HepG2 (cell line): ENCODE measurements around the gene RTEL1. TPM values are rescaled to one million over a fixed set of nuclear protein-coding genes. Genes with fewer than 3 reads are reported as not detected.
A peak's percentile ranks its signal among the peaks of the same experiment; 100 is the strongest.

Source experiments
- DNMT3B ChIP-seq: conservative IDR thresholded peaks from 2 replicates; pipeline ENCODE4 v1.6.1; 2016; ENCODE audit warnings: missing biosample characterization, control low read depth
- FOXC1 ChIP-seq: sonication (generic); formaldehyde crosslinking; IDR thresholded peaks from 2 replicates; pipeline ENCODE4 v1.8.0; 2022; ENCODE audit warnings: mild to moderate bottlenecking, missing genetic modification reagents, borderline replicate concordance
- MYC ChIP-seq: sonication (generic); formaldehyde crosslinking; IDR thresholded peaks from 2 replicates; pipeline ENCODE4 v1.9.0; 2021; ENCODE audit warnings: missing genetic modification reagents, borderline replicate concordance
- NCOA1 ChIP-seq: sonication (generic); formaldehyde crosslinking; IDR thresholded peaks from 2 replicates; pipeline ENCODE4 v1.9.0; 2021; ENCODE audit warnings: missing genetic modification reagents
- NR3C1 ChIP-seq: sonication (generic); formaldehyde crosslinking; IDR thresholded peaks from 2 replicates; pipeline ENCODE4 v1.4.0; 2020; ENCODE audit warnings: missing genetic modification reagents
- PATZ1 ChIP-seq: sonication (generic); formaldehyde crosslinking; IDR thresholded peaks from 2 replicates; pipeline ENCODE4 v1.4.0; 2020; ENCODE audit warnings: missing genetic modification reagents
- POLR2A ChIP-seq, 2 experiments: IDR thresholded peaks; 2 replicates each; pipeline ENCODE4 v1.6.1; 2011; ENCODE audit warnings: low read depth in 2 of 2, low read length in 2 of 2, mild to moderate bottlenecking in 1 of 2, moderate library complexity in 1 of 2; ENCODE audit not compliant: insufficient read depth in 1 of 2
- POLR2G ChIP-seq: fragments of 200-400 bp; formaldehyde crosslinking; IDR thresholded peaks from 2 replicates; pipeline ENCODE4 v1.6.1; 2018; ENCODE audit warnings: mild to moderate bottlenecking, low read depth, low read length, moderate library complexity
- ZMYM2 ChIP-seq: sonication (generic); formaldehyde crosslinking; IDR thresholded peaks from 2 replicates; pipeline ENCODE4 v1.8.0; 2022; ENCODE audit warnings: mild to moderate bottlenecking, missing genetic modification reagents
- ZNF501 ChIP-seq: sonication (generic); formaldehyde crosslinking; IDR thresholded peaks from 2 replicates; pipeline ENCODE4 v1.5.1; 2020; ENCODE audit warnings: mild to moderate bottlenecking, moderate library complexity, missing genetic modification reagents
- ZNF513 ChIP-seq: sonication (generic); formaldehyde crosslinking; conservative IDR thresholded peaks from 2 replicates; pipeline ENCODE4 v1.5.0; 2020; ENCODE audit warnings: missing genetic modification reagents
- ZNF761 ChIP-seq: sonication (generic); formaldehyde crosslinking; conservative IDR thresholded peaks from 2 replicates; pipeline ENCODE4 v1.4.0; 2020; ENCODE audit warnings: mild to moderate bottlenecking, missing genetic modification reagents
- ZSCAN29 ChIP-seq: sonication (generic); formaldehyde crosslinking; conservative IDR thresholded peaks from 2 replicates; pipeline ENCODE4 v1.4.0; 2020; ENCODE audit warnings: mild to moderate bottlenecking, missing genetic modification reagents
- polyA plus RNA-seq, 8 experiments: library from polyadenylated mRNA; depleted of rRNA in 3 of 8; stranded (reverse) in 7 of 8; unstranded in 1 of 8; fragments of >200 nt; fragmentation: Illumina TruSeq in 4 of 8; extraction: Trizol in 4 of 8; gene quantifications; 2 replicates each; pipeline versions ENCODE4 v1.2.1 to v1.2.3, GENCODE V29; 2011 to 2016; ENCODE audit warnings: low read depth in 4 of 8, missing spikeins in 1 of 8, mixed read lengths in 1 of 8; ENCODE audit not compliant: insufficient read depth in 1 of 8
- total RNA-seq, 5 experiments: library from RNA; depleted of rRNA; stranded (reverse); fragments of >200 nt; fragmentation: Illumina TruSeq; extraction: Trizol; gene quantifications; 2 replicates each; pipeline ENCODE4 v1.2.3, GENCODE V29; 2016; ENCODE audit warnings: low read depth in 1 of 5
- TF ChIP-seq, protein P1 (sequence below): sonication (generic); formaldehyde crosslinking; IDR thresholded peaks from 2 replicates; pipeline ENCODE4 v1.4.0; 2020; ENCODE audit warnings: missing genetic modification reagents
- TF ChIP-seq, protein P2 (sequence below): sonication (generic); formaldehyde crosslinking; IDR thresholded peaks from 2 replicates; pipeline ENCODE4 v1.8.1; 2023; ENCODE audit warnings: mild to moderate bottlenecking, moderate library complexity, missing genetic modification reagents

Gene RTEL1
- total and polyA plus RNA-seq, 2 of the 13 experiments (the other 11 are each of a cell fraction or from before 2014, with no cell fraction given): 21.8 to 36.4 TPM

- TF ChIP-seq ZNF513 (CRISPR knock-in tag) (no peak), NCOA1 (CRISPR knock-in tag) (0 out of 2 replicates have a peak, but pooled peaks have one; percentile 43), ZNF501 (CRISPR knock-in tag) (peak; percentile 92), NR3C1 (no peak), ZSCAN29 (CRISPR knock-in tag) (peak; percentile 48; the same call in 1 of the 2 replicates), DNMT3B (CRISPR knock-in tag) (no peak), POLR2A (IDR thresholded peaks at IDR 0.05; ENCODE audit: insufficient read depth in 1 of 2, low read depth in 2 of 2, low read length in 2 of 2) (peak in 1 of 2 experiments; percentile 54; a peak in 2 of 4 replicates), FOXC1 (CRISPR knock-in tag) (peak; percentile 43; the same call in 1 of the 2 replicates), POLR2G (peak; percentile 93), ZNF761 (peak; percentile 48; the same call in 1 of the 2 replicates), ZMYM2 (CRISPR knock-in tag) (peak; percentile 84; the same call in 1 of the 2 replicates), MYC (CRISPR knock-in tag) (peak; percentile 91), PATZ1 (CRISPR knock-in tag) (peak; percentile 99)
- TF ChIP-seq, protein P1, sequence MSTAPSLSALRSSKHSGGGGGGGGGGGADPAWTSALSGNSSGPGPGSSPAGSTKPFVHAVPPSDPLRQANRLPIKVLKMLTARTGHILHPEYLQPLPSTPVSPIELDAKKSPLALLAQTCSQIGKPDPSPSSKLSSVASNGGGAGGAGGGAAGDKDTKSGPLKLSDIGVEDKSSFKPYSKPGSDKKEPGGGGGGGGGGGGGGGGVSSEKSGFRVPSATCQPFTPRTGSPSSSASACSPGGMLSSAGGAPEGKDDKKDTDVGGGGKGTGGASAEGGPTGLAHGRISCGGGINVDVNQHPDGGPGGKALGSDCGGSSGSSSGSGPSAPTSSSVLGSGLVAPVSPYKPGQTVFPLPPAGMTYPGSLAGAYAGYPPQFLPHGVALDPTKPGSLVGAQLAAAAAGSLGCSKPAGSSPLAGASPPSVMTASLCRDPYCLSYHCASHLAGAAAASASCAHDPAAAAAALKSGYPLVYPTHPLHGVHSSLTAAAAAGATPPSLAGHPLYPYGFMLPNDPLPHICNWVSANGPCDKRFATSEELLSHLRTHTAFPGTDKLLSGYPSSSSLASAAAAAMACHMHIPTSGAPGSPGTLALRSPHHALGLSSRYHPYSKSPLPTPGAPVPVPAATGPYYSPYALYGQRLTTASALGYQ (CRISPR knock-in tag): peak; percentile 91
- TF ChIP-seq, protein P2, sequence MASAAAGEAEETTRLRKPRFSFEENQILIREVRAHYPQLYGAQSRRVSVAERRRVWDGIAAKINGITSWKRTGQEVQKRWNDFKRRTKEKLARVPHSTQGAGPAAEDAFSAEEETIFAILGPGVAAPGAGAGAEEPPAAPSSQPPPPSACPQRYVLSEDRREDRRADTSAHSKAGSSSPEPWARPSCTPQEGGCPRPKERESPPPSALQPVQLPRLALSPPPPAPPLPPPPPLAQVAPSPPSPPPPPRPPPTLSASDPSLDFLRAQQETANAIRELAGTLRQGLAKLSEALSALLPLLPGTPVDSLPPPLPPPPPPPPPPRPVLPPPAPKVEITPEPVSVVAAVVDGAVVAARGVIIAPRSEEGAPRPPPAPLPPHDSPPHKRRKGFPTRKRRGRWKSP: peak; percentile 75; the same call in 1 of the 2 replicates
These were observed 81.3 kb downstream of the RTEL1 start, which contains the start of gene SLC2A4RG (continued) for GRCh38 chr20:63739130-63740069.
